Islet of Langerhans (tissue), 1 donor: Measurements from ENCODE around the gene TKTL1.

Source experiments
- FAIRE-seq: peaks from one replicate; lab custom pipeline; 2011; peaks lifted over from hg19 to GRCh38; lab: Jason Lieb, UNC

TKTL1 gene

DNA sequence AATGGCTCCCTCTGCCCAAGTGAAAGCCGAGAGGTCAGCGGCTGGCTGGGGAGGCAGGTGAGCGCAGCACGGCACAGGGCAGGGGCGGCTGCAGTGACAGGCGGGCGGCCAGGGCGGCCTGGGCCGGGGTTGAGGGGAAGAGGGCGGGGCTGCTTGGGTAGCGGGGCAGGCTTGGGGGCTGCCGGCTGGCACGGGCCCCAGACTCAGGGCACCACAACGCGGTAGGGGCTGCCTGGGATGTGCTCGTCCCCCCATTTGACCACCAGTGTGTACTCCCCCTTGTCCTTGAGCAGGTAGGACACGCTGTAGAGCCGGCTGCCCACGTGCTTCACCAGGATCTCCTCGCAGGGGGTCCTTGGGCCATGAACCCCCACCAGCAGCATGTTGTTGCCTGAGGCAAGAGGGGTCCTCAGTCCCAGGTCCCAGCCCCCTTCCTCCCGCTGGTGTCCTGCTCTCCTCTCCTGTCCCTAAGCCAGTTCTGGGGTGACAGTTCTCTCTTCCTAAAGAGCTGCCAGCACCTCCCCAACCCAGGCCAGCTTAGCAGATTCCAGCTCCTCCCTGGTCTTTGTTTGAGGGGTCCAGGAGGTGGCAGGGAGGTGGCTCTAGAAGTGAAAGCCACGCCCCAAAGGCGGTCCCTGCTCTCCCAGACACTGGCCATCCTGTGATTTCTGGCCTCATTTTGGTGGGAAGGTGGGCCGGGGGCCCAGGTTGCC, 53.2 kb downstream of the TKTL1 start:
- FAIRE-seq: no peak

GRCh38 chrX:154349359-154349935, 53.9 kb downstream of the TKTL1 start:
- no peak for FAIRE-seq

DNA sequence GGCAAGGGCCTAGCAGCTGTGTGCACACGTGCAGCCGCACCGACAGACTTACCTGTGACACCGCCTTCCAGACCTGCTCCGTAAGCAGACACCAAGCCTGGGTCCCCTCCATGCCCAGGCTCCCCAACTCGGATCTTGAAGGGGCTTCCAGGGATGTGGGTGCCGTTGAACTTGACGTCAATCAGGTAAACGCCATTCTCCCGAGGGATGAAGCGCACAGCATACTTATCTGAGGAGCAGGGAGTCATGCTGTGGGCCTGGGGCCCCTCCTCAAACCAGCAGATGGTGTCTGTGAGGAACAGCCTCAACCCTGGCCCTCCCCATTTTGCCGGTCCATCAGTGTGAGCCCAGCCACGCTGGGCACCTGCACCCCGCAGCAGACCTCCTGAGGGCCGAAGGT, 54.4 kb downstream of the TKTL1 start:
- no peak for FAIRE-seq

DNA sequence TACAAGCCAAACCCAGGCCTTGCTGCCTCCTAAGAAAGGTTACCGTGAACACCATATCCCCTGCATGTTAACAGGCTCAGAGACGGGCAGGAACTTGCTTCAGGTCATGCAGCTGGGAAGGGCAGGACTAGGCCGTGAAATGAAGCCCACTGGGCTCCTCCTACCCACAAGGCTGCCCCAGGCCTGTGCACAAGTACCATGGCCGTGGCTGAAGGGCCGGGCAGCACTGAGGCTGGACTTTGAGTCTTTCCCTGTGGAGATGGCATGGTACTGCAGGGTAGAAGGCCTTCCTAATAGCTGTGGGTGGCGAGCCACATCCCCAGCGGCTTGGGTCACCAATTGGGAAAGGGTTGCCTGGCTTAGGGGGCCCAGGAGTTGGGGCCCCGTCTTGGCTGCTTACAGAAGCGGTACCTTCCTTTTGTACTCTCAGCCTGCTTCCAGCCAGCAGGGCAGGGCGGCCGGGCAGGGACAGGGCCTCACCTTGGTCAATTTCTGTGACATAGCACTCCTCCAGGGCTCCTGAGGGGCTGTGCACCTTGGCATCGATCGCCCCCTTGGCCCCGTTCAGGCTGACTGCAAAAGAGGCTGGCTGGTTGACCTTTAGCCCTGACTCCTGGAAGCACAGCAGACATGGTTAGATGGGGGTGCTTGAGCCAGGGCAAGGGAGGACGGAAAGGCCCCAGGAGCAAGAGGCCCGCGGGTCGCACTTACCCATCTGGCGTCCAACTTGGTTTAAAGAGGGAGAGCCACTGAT, 55.0 kb downstream of the TKTL1 start:
- FAIRE-seq: no peak

GRCh38 chrX:154351183-154352011, 55.8 kb downstream of the TKTL1 start:
- FAIRE-seq: no peak

GRCh38 chrX:154352012-154352401, 56.4 kb downstream of the TKTL1 start:
- no peak for FAIRE-seq

GRCh38 chrX:154352466-154352865, 56.9 kb downstream of the TKTL1 start:
- FAIRE-seq: no peak

DNA sequence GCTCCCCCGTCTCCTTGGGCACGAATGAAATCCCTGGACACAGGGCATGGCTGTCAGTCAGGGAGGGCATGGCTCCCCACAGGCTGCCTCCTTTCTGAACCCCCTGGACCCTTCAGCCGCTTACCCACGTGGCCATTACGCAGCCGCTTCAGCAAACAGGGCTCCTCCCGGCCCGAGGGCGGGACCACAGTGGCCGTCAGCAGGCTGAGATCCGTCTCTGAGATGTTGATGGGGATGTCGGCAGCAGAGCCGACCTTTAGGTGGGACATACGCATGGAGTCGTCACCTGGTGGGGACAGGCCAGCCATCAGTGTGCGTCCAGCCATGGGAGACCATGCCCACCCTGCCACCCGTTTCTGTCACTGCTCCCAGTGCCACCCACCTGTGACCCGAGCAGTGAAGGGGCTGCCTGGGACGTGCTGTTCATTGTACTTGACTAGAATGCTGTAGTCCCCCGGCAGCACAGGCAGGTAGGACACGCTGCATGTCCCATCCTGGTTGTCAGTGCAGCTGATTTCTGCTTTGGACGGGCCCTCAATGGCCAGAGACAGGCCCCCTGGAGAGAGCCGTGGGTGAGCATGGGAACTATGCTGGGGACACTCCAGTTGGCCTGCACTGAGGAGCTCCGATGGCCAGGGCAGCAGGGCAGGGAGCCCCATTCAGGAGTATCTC, 57.7 kb downstream of the TKTL1 start:
- FAIRE-seq: no peak

DNA sequence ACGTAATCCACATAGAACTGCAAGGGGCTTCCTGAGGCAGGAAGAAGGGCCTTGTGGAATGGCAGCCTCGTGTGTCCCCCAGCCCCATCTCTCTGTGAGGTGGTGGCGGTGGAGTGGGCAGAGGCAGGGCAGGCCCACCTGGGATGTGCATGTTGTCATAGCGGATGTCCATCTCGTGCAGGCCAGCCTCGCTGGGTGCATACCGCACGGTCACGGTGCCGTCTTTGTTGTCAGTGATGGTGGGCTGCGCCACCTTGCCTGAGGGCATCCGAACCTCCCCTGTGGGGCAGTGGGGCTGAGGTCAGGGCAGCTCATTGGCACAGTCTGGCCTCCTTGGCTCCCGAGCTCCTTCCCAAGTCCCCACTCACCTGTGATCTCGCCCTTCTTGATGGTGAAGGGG, 58.4 kb downstream of the TKTL1 start:
- FAIRE-seq: no peak

- FAIRE-seq: no peak
Observed at GRCh38 chrX:154354516-154354915, 58.9 kb downstream of the TKTL1 start.

GRCh38 chrX:154355094-154355775, 59.6 kb downstream of the TKTL1 start:
- no peak for FAIRE-seq

DNA sequence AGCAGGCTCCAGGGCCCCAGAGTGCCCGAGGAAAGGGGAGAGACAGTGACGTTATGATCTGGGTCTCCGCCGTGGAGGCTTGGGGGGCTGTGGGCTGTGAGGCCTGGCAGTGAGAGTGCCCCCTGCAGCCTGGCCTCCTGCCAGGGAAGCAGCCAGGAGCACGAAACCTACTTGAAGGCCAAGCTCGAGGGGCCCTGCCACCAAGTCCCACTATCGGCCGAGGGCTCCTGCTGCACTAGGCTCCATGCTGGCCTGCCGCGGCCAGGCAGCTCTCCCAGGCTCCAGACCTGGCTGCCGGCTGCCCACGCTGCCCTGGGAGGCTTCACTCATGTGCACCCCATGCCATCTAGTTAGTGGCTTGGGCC, 60.2 kb downstream of the TKTL1 start:
- no peak for FAIRE-seq

GRCh38 chrX:154356596-154356995, 61.0 kb downstream of the TKTL1 start:
- FAIRE-seq: no peak

DNA sequence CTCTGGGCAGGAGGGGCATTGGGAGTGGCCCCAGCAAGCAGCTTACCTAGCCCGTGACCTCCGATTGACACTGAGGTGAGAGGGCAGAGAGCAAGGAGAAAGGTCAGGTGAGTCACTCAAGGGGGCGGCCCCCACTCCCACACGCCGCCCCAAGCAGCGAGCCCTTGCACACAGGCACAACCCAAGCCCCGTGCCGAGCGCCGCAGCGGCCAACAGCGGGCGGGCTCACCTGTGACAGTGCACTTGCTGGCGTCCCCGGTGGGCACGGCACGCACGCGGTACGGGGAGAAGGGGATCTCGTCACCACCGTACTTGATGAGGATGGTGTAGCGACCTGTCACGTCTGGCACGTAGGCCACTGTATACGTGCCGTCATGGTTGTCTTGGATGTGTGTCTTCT, 61.6 kb downstream of the TKTL1 start:
- no peak for FAIRE-seq

DNA sequence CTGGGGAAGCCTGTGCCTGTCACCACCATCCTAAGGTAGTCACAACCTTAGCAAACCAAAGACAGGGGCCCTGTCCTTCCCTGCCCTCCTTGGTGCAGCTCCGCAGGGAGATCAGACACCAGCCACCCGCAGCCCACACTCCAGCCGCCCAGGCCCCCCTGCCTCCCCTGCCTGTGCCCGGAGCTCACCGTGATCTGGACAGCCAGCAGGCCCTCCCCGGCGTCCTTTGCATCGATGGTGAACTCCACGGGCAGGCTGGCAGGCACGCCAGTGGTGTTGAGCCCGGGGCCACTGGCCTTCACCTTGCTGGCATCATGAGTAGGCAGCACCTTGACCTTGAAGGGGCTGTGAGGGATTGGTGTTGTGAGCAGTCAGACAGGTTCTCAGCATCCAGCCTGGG, 62.4 kb downstream of the TKTL1 start:
- no peak for FAIRE-seq

GRCh38 chrX:154358829-154359228, 63.2 kb downstream of the TKTL1 start:
- no peak for FAIRE-seq

DNA sequence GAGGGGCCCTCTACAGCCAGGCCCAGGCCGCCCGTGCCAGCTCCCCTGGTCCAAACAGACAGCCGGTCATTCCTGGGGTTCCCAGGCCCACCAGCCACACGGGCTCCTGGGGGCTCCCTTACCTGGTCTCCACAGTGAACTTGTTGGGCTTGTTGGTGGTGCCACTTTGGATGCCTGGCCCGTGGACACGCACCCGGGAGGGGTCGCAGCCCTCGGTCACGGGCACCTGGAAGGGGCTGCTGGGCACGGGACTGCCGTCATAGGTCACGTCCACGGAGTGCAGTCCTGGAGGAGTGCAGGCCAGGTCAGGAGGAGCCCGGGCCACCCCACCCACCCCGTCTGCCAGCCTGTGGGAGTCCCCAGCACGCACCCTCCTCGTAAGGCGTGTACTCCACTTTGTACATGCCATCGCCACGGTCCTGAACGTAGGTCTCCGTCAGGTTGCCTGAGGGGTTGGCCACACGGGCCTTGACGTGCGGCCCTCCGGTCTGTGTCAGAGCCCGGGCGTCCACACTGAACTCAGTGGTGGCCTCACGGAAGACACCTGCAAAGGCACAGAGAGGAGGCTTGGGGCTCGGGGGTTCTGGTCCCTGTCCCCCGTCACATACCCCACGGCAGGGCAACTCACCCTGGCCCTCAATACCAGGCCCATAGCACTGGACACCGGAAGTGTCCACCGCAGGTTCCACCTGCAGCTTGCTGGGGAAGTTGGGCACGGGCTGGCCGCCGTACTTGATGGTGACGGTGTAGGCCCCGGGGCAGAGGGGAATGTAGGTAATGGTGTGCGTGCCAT, 64.0 kb downstream of the TKTL1 start:
- no peak for FAIRE-seq

- no peak for FAIRE-seq
Observed at GRCh38 chrX:154360155-154360713, 64.6 kb downstream of the TKTL1 start.

- no peak for FAIRE-seq
Observed at GRCh38 chrX:154362085-154362742, 66.6 kb downstream of the TKTL1 start.
